ENCODE data around the gene SRRM3.
"Not testable (repeated sequence)": the region's sequence is repeated elsewhere in the genome, so short reads cannot be mapped to it uniquely, and the experiment has no call there.

SRRM3 gene

DNA sequence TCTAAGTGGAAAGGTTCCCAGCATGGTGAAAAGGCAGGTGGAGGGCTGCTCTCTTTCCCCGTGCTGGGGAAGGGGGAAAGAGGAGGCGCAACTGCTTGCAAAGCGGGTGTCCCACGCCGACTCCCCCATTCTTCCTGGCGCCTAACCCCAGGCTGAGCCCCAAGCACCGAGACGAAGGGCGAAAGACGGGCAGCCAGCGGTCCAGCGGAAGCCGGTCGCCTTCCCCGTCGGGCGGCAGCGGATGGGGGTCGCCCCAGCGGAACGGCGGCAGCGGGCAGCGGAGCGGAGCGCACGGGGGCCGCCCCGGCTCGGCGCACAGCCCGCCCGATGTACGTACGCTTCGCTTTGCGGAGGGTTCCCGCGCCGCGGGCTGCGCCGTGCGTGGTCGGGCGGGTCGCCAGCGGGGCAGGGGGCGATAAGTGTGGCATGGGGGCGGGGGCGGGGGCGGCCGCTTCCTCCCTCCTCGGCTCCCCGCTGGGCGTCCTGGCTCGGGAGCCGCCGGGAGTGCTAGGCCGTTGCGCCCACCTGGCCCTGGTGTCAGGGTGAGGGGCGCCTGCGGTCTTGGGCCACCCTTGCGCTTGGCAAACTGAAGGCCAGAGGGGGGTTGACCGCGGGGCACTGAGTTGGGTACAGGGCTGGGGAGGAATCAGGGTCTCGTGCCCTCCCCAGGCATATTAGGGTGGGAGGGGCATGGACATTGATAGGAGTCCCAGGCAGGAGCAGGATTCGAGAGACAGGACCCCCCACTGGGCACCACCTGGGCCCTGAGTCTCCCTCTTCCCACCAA lies 65.6 kb downstream of the SRRM3 start:
- no peak for DNase-seq

DNA sequence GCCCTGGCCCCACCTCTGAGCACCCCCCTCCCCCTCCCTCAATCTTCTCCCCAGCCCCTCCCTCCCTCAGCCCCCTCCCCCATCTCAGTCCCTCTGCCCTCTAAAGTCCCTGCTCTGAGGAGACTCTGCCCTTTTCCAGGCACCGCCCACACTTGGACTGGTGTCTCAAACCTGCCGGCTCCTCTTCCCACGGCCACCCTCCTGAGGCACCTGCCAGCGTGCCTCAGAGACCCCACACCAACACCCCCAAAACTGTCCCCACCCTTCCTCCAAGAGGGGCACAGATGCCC lies 66.1 kb downstream of the SRRM3 start:
- no peak for DNase-seq

DNA sequence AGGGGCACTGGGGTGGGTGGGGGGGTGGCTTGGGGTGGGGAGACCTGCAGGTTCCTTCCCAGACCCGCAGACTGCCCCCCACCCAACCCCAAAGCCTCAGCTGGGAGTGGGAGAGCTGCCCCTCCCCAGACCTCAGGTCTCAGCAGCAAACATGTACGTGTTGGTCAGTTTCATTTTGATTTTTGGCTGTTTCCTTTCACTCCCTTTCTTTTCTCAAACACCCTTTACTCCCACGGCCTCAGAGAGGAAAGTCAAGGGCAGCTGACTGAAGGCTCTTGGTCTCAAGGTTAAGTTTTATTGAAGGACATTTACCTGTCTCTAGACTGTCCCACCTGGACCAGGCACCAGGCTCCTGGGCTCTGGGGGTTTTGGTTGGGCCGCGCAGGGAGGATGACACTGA lies 66.7 kb downstream of the SRRM3 start:
- DNase-seq = no peak

DNA sequence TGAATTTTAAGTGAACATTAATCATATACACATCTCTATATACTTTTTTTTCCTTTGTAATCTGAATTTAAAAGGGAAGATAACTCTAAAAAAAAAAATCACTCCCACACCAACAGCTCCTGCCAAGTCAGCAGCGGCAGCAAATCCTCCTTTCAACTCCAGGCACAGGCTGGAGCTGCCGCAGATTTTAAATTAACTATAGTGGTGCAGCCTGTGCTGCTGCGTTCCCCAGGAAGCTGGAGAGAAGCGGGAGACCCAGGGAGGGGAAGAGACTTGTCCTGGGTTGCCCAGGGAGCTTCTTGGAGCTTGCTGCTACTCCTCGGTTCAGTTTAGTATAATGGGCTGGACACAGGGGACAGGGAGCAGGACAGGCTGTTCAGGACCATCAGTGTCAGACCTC lies 68.2 kb downstream of the SRRM3 start:
- DNase-seq = no peak

DNA sequence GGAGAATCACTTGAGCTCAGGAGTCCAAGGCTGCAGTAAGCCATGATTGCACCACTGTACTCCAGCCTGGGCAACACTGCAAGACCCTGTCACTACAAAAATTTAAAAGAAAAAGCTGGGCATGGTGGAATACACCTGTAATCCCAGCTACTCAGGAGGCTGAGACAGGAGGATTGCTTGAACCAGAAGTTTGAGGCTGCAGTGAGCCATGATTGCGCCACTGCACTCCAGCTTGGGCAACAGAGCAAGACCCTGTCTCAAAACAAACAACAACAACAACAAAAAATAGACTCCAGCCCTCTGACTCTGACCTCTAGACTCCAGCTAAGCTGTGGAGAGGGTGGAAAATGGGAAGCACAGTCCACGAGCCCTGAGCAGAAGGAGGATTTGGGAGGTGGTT lies 69.7 kb downstream of the SRRM3 start:
- not testable (repeated sequence) for DNase-seq

DNA sequence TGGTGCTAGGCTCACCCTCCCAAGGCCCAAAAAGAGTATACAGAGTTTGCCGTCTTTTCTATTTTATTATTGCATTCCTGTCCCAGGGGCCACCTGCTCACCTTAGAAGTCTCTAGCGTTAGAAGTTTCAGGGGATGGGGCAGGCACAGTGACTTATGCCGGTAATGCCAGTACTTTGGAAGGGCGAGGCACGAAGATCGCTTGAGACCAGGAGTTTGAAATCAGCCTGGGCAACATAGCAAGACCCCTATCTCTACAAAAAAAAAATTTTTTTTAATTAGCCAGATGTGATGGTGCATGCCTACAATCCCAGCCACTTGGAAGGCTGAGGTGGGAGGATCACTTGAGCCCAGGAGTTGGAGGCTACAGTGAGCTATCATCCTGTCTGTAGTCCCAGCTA lies 70.4 kb downstream of the SRRM3 start:
- DNase-seq = no peak

DNA sequence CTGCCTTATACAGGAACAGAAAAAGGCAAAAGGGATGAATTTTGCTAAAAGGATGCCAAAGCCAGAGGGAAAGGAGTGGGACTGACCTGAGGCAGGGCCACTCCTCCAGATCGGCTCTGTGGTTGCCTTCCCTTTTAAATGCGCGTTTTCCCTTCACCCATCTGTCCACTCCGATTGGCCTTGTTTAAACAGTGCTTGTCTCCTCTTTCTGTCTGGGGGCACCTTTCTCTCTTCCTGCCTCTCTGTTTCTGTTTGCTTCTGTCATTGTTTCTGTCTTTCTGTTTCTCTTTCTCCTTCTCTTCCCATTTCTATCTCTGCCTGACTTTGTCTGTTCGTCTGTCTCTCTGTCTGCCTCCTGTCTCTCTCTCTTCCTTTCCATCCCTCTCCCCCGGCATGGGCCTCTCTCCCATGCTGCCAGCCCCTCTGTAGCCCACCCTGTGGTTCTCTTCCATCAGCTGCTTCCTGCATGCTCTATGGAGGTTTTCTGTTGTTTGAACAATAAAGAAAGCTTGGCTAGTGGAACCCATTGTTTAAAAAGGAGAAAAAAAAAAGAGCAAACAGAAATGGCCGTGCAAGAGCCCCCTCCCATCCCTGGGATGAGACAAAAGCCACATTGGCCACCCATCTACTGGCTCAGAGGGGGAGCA lies 71.3 kb downstream of the SRRM3 start:
- DNase-seq = no peak

DNA sequence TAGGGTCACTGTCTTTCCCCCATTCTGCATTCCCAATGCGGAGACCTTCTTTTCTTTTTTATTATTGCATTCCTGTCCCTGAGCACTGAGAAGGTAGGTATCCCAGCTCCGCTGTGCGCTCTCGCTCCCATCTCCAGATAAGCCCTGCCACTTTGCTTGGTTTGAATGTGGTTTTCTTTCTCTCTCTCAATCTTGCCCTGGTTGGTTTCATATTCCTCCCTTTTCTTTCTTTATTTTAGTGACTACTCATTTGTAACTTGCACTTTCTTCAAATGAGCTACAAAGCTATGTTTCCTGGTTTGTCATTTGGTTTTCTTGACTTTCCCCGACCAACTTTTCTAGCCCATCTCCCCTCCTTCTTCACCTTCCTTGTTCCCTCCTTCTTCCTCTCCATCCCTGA lies 71.8 kb downstream of the SRRM3 start:
- no peak for DNase-seq

DNA sequence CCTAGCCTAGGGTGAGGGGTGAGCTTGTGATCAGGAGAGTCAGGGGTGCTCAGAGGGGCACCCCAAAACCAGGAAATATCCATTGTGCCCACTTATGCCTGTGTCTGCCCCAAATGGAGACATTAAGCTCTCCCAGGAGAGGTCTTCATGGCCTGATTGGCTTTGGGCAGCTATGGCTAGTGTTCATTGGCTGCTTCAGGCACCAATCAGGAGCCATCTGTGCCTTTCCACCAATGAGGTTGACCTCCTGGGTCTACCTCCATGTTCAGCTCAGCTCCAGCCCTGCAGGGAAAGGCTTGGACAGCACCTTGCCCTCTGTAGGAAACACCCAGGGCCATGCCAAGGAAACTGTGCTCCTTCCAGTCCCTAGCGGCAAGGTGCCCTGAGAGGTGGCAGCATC lies 76.8 kb downstream of the SRRM3 start:
- DNase-seq = no peak

DNA sequence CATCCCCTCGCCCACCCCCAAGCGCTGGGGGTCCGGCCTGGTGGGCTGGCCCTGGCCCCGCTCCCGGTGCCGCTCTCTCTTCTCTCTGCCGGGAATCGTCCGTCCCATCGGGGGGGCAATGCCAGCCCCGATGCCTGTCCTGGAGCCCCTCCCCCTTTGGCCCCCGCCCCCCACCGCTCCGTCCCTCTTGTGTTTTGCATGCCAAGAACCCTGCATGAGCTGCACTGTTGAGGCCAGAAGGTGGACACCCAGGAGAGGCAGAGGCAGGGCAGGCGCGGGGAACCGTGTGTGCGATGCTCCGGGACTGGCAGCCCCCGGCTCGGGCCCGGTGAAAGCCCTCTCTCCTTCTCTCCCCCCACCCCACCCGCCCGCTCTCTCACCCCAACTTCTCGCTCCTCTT lies 78.7 kb downstream of the SRRM3 start:
- DNase-seq = no peak

DNA sequence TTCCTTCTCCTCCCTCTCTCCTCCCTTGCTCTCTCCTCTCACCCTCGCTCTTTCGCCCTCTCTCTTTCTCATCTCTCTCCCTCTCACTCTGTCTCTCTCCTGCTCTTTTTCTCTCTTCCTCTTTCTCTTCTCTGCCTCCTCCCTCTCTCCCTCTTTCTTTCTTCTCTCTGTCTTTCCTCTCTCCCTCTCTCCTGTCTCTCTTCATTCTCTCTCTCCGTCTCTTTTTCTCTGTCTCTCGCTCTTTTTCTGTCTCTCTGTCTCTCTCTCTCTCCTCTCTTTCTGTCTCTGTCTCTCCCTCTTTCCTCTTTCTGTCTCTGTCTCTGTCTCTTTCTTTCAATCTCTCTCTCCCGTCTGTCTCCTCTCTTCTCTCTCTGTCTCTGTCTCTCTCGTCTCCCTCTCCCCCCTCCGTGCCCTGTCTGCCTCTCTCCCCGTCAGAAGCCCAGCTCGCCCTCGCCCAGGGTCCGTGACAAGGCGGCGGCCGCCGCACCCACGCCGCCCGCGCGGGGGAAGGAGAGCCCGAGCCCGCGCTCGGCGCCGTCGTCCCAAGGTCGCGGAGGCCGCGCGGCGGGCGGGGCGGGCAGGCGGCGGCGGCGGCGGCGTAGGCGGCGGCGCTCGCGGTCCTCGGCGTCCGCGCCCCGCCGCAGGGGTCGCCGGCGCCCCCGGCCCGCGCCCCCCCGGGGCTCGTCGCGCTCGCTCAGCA lies 79.5 kb downstream of the SRRM3 start:
- no peak for DNase-seq

DNA sequence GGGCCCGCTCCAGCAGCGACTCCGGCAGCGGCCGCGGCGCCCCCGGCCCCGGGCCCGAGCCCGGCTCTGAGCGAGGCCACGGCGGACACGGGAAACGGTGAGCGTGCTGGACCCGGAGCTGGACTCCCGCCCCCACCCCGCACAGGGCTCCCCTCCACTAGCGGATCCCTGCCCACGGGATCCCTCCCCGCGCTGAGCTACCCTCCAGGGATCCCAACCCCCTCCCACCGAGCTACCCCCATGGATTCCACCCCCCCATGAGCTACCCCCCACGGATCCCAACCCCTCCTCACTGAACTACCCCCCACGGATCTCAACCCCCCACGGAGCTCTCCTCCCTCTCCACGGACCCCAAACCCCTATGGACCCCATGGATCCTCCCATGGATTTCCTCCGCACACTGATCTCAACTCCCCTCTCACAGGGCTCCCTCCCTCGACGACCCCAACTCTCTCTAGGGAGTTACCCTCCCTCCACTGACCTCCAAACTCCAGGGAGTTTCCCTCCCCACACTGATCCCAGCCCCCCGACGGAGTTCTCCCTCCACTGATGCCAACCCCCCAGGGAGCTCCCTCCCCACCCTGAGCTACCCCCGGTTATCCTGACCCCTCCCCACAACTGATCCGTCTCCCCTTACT lies 80.1 kb downstream of the SRRM3 start:
- DNase-seq = no peak

DNA sequence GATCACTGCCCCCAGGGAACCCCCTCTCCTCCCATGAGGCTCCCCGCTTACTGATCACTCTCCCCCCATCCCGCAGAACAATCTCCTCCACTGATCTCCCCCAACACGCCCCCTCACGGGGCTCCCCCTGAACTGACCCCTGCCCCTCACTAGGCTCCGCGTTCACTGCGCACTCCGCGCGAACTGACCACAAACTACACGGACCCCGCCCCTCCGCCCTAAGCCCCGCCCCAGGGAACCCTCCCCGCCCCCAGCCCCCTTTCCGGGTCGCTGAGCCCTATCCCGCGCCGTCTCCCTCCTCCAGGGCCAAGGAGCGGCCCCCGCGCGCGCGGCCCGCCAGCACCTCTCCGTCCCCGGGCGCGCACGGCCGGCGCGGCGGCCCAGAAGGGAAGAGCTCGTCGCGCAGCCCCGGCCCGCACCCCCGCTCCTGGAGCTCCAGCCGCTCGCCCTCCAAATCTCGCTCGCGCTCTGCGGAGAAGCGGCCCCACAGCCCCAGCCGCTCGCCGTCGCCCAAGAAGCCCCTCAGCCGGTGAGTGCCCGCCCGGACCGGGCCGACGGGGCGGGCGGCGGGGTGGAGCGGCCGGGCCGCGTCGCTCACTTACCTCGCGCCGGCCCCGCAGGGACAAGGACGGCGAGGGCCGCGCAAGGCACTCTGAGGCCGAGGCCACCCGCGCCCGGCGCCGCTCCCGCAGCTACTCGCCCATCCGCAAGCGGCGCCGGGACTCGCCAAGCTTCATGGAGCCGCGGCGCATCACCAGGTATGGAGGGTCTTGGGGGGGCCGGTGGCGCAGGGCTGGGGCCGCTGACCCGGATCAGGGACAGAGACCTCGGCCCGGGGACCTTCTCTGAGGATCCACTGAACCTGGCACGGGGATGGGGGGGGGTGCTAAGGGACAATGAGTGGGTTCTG lies 80.9 kb downstream of the SRRM3 start:
- no peak for DNase-seq

DNA sequence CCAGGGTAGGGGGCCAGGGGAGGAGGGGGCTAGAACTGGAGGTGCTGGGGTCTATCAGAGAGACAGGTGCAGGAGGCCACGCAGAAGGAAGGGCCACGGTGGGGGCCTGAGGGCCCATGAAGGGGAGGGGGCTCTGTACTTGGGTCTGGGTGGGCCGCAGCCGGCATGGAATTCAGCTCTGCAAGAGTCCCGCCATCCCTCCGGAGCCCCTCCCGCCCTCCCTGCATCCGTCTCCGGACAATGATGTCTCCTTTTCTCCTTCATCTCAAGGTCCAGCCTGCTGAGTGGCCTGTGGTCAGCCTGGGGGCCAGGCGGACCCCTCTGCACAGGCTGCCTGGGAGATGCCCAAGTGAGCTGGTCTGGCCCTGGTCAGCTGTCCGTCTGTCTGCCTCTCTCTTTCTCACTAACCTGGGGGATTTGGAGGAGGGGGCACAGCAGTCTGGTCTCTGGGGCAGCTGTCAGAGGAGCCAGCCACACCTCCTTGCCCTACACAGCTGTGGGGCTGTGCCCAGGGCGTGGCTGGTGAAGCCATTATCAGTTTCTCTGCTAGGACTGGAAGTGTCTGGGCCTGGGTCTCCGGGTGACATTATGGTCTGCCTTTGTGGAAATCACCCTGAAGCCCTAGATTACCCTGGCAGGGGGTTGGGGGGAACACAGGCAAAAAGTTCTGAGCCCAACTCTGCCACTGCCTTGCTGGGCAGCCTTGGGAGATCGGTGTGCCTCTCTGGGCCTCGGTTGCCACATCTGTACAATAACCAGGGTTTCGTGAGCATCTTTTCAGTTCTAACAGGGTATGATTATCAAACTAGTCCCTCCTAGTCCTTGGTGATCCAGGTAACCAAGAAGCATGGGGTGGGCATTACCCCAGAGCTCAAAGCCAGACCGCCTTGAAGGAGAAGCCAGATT lies 81.8 kb downstream of the SRRM3 start:
- no peak for DNase-seq

DNA sequence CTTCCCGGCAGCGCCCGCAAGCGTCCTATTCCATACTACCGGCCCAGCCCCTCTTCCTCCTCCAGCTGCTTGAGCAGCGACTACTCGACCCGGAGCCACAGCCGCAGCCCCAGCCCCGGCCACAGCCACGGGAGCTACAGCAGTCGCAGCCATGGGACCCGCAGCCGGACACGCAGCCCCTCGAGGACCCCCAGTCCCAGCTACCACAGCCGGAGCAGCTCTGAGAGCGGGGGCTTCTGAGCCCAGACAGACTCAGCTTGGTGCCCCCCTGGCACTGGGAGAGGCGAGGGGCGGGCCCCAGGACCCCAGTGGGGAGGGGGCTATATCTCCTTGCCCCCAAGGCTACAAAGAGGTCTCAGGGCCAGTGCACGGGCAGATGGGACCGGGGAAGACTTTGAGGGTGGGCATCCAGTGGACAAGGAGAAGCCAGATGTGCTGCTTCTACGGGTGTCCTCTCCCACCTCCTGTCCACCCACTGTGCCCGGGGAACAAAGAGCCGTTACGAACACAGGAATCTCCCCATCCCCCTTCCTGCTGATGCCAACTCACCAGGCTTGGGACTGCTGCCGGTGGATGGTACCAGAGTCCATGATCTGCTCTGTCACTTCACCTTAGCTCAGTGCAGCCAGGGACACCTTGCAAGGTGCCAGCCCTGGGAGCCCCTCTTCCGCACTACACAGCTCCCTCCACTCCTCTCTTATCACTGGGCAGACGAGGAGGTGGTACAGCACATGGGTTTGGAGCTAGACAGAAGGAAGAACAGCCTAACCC lies 84.1 kb downstream of the SRRM3 start:
- no peak for DNase-seq

DNA sequence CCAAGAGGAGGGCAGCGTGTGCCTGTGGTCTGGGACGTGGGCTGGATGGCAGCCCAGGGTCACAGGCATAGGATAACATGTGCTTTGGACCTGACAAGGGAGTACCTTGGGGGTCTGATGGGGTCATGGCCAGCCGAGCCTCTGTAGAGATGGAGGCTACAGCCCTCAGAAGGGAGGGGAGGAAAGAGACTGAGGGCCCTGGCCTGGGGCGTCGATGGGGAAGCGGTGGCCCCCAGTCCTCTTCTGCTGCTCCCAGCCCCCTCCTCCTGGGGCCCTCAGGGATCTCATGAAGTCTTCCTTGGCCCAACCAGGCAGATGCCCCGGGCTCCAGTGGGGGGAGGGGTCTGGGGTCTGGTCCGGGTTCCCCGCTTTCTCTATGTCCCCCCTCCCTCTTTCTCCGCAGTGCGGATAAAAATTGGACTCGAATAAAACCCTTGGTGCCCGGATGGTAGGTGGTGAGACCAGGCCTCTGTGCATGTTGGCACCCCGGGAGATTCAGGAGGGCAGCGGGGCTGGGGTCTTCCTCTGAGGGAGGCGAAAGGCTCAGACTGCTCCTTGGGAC lies 85.2 kb downstream of the SRRM3 start:
- DNase-seq = no peak

DNA sequence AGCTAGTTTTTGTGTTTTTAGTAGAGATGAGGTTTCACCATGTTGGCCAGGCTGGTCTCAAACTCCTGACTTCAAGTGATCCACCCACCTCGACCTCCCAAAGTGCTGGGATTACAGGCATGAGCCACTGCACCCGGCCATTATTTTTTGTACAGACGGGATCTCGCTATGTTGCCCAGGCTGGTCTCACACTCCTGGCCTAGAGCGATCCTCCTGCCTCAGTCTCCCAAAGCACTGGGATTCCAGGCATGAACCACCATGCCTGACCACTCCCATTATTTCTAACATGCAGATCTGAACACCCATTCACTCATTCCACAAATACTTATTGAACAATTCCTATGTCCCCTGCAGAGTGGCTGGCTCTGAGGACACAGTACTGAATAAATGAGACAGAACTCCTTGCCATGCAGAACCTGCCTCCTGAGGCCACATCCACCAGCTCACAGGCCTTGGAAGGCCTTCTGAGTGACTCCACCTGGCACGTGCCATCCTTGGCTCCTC lies 89.2 kb downstream of the SRRM3 start:
- DNase-seq = not testable (repeated sequence)

DNA sequence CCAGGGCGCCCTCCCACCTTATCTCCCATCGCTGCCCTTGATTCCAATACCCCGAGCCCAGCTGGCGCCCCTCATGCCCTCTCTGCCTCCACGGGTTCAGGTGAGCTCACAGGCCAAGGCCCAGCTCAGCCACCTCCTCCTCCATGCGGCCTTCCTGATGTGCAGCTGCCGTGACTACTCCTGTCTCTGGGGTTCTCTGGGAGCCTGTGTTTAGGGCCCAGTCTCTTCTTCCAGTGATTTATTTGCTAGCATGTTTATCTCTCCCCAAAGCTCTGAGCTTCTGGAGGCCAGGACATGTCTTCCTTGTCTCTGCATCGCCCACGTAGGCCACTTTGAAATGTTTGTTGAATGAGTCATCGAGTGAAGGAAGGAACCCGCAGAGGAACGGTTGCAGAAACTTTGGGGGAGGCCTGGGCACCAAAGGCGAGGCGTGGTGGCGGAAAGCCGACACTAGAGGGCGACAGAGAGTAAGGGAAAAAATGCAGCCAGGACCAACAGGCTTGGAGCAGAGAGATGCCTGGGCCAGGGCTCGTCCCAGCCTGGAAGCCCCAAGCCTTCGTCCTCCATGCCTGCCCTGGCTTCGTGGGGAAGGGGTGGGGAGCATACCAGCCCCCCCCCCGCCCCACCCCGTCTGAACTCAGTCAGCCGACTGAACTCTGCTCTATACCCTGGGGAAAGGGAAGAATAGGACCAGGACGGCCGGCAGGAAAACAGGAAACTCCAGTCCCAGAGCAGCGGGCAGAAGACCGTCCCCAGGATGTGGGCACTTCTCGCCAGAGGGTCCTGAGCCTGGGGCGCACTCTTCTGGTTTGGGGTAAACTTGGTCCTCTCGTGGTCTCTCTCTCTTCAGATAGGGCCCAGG lies 89.9 kb downstream of the SRRM3 start:
- peak; percentile 98 to 100 for DNase-seq

DNA sequence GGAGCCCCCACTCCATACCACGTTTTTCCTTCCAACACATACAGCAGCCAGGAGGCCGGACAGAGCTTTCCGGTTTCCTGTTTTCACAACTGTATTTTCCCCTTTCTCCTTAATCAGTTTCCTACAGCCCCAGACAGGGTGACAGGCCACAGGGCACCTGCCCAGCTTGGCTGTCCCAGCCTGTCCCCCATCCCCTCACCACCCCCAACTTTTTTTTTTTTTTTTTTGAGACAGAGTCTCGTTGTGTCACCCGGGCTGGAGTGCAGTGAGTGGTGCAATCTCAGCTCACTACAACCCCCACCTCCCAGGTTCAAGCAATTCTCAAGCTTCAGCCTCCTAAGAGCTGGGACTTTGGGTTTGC lies 90.5 kb downstream of the SRRM3 start:
- no peak for DNase-seq
